GM12878 (cell line): Measurements from ENCODE around the gene EIF4ENIF1.

Source experiments
- BCLAF1 ChIP-seq: fragments of 450-650 bp; IDR thresholded peaks from 2 replicates; pipeline ENCODE4 v1.6.1; 2017; ENCODE audit warnings: antibody characterized with exemption, mild to moderate bottlenecking, moderate library complexity
- CTCF ChIP-seq, 3 experiments: IDR thresholded peaks in 2 of 3; conservative IDR thresholded peaks in 1 of 3; 2 replicates each; pipeline ENCODE4 v1.5.1; 2011; ENCODE audit warnings: low read depth in 3 of 3, low read length in 3 of 3, mild to moderate bottlenecking in 3 of 3, control low read depth in 2 of 3, moderate library complexity in 2 of 3, inconsistent platforms in 1 of 3, mixed read lengths in 1 of 3; ENCODE audit not compliant: control insufficient read depth in 2 of 3, insufficient read depth in 1 of 3; ENCODE audit errors: extremely low read depth in 1 of 3
- ESRRA ChIP-seq: IDR thresholded peaks from 2 replicates; pipeline ENCODE4 v1.6.1; 2012; ENCODE audit warnings: mild to moderate bottlenecking, low read length, improper control_type of control experiment
- JUNB ChIP-seq: IDR thresholded peaks from 2 replicates; pipeline ENCODE4 v1.6.1; 2016; ENCODE audit warnings: antibody characterized with exemption, mild to moderate bottlenecking
- RAD21 ChIP-seq: IDR thresholded peaks from 2 replicates; pipeline ENCODE4 v1.6.1; 2011; ENCODE audit warnings: mild to moderate bottlenecking, low read depth, low read length, moderate library complexity; ENCODE audit not compliant: insufficient read depth
- RCOR1 ChIP-seq: conservative IDR thresholded peaks from 2 replicates; pipeline ENCODE4 v1.6.1; 2012; ENCODE audit warnings: low read depth, low read length, improper control_type of control experiment
- SREBF2 ChIP-seq: IDR thresholded peaks from 2 replicates; pipeline ENCODE4 v1.6.1; 2012; ENCODE audit warnings: mild to moderate bottlenecking, low read length
- SUZ12 ChIP-seq: fragments of 200-600 bp; sonication (generic); IDR thresholded peaks from one replicate; pipeline ENCODE4 v1.6.1; 2018; ENCODE audit warnings: antibody characterized with exemption, mild to moderate bottlenecking; ENCODE audit not compliant: unreplicated experiment

GRCh38 chr22:31400023-31400397, 89.6 kb downstream of the EIF4ENIF1 start:
- no peak for TF ChIP-seq SUZ12
- TF ChIP-seq ESRRA, result no peak
- no peak for TF ChIP-seq CTCF (IDR thresholded peaks at IDR 0.05 in 2 of 3, conservative IDR thresholded peaks at IDR 0.05 in 1 of 3; ENCODE audit: control insufficient read depth in 2 of 3, extremely low read depth in 1 of 3, insufficient read depth in 1 of 3, low read depth in 3 of 3, low read length in 3 of 3)
- TF ChIP-seq RCOR1, result no peak
- no peak for TF ChIP-seq BCLAF1
- TF ChIP-seq RAD21, result no peak
- TF ChIP-seq SREBF2, result no peak
- no peak for TF ChIP-seq JUNB
